Measurements from ENCODE around the gene TDRD3.
A peak's percentile ranks its signal among the peaks of the same experiment; 100 is the strongest.

TDRD3 gene

DNA sequence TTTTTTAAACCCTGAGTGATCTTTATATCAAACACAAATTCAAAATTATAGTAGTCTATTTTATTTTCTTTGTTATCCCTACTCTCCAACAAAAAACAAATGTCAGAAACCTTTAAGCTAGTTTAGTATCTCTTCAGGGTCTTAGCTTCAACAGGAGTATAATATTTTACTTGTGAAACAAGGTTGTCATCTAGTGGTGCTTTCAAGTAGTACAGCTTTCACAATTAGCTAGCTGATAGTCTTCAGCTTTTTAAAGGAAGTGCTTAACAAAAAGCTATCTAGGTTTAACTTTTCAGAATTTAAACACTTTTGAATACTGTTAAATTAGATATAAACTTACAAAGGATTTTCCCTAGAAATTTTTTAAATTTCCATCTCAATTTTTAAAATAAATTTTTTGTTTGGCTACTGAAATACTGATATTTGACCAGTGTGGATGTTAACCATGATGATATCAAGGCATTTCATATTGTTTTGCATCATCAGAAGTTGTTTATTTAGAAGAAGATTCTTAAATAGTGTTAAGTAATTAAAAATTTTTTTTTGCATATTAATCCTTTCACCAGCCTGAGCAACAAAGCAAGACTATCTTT, 34.2 kb downstream of the TDRD3 start:
- Histone ChIP-seq H2BK15ac (ENCODE audit: low read length) (no peak overlapping the region), H3K9ac (ENCODE audit: low read depth, low read length, poor library complexity) (no peak overlapping the region), H2BK120ac (ENCODE audit: low read depth, low read length) (no peak overlapping the region), H3K18ac (ENCODE audit: low read length) (no peak overlapping the region), H3K79me1 (ENCODE audit: low read depth, low read length) (no peaks in the 10 kb centered on the region), H3K36me3 (replicated peaks in 1 of 2; ENCODE audit: control insufficient read depth in 2 of 2, insufficient read depth in 2 of 2, low read length in 2 of 2) (no peaks in the 10 kb centered on the region), H3K4me1 (ENCODE audit: control insufficient read depth in 2 of 2, insufficient read depth in 1 of 2, low read depth in 1 of 2, low read length in 2 of 2) (no peaks in the 10 kb centered on the region), H2AFZ (ENCODE audit: low read length) (no peak overlapping the region), H3K27ac (replicated peaks; ENCODE audit: low read length) (no peak overlapping the region), H3K4me3 (ENCODE audit: low read length in 2 of 2) (no peak overlapping the region), H3K14ac (ENCODE audit: low read length) (no peak overlapping the region), H4K8ac (ENCODE audit: low read depth, low read length) (no peak overlapping the region), H3K27me3 (ENCODE audit: control insufficient read depth in 3 of 3, insufficient read depth in 3 of 3, low read depth in 1 of 3, low read length in 3 of 3) (no peaks in the 10 kb centered on the region), H3K23ac (ENCODE audit: low read depth, low read length, poor library complexity) (no peak overlapping the region), H2BK12ac (ENCODE audit: low read length) (no peak overlapping the region), H2BK5ac (ENCODE audit: low read length) (no peak overlapping the region), H3K9me3 (replicated peaks in 1 of 2; ENCODE audit: control insufficient read depth in 2 of 2, insufficient read depth in 1 of 2, low read depth in 1 of 2, low read length in 2 of 2) (peaks cover 0 to 4% of the 10 kb centered on the region in 2 donors), H2AK5ac (ENCODE audit: low read depth, low read length) (no peak overlapping the region), H4K91ac (ENCODE audit: low read depth, low read length, poor library complexity) (no peak overlapping the region), H3K4ac (ENCODE audit: low read length) (no peak overlapping the region), H3K4me2 (ENCODE audit: insufficient read depth, low read length, poor library complexity, severe bottlenecking) (no peak overlapping the region)
- peak; percentile 41 for DNase-seq (ENCODE audit: low spot score)

DNA sequence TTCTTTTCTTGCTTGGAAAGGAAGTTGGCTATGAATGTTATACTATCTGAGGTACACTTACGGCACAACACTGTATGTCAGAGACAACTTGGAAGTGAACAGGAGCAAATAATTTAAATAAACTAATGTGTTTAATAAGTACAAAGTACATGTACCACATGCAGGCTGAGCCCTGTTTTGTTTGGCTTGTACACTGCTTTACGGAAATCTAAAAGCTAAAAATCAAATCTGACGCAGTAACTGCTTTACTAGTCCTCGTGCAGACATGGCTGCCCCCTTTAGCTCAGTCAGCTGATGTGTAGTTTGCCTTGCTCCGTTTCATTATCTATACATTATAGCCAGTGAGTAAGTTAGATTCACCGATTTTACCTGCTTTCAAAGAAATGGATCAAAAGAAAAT, 36.5 kb downstream of the TDRD3 start:
- no peak overlapping the region for H4K8ac ChIP-seq (ENCODE audit: low read depth, low read length)
- H3K14ac ChIP-seq (ENCODE audit: low read length): no peak overlapping the region
- no CpG with 5 or more reads among the region's 6 CpGs for WGBS, 2 donors (ENCODE audit: extremely low coverage in 2 of 2, insufficient read length in 2 of 2, insufficient replicate concordance in 1 of 2)
- no peaks in the 10 kb centered on the region for H3K27me3 ChIP-seq (ENCODE audit: control insufficient read depth in 3 of 3, insufficient read depth in 3 of 3, low read depth in 1 of 3, low read length in 3 of 3)
- H3K9ac ChIP-seq (ENCODE audit: low read depth, low read length, poor library complexity): no peak overlapping the region
- no peak overlapping the region for H2BK15ac ChIP-seq (ENCODE audit: low read length)
- H3K9me3 ChIP-seq (replicated peaks in 1 of 2; ENCODE audit: control insufficient read depth in 2 of 2, insufficient read depth in 1 of 2, low read depth in 1 of 2, low read length in 2 of 2): peaks cover 0 to 4% of the 10 kb centered on the region in 2 donors
- no peak overlapping the region for H2BK12ac ChIP-seq (ENCODE audit: low read length)
- no peak overlapping the region for H2AK5ac ChIP-seq (ENCODE audit: low read depth, low read length)
- no peak overlapping the region for H3K4me2 ChIP-seq (ENCODE audit: insufficient read depth, low read length, poor library complexity, severe bottlenecking)
- H3K36me3 ChIP-seq (replicated peaks in 1 of 2; ENCODE audit: control insufficient read depth in 2 of 2, insufficient read depth in 2 of 2, low read length in 2 of 2): no peaks in the 10 kb centered on the region
- no peak overlapping the region for H3K4ac ChIP-seq (ENCODE audit: low read length)
- no peak for DNase-seq (ENCODE audit: low spot score)
- H2AFZ ChIP-seq (ENCODE audit: low read length): no peak overlapping the region
- H3K4me1 ChIP-seq (ENCODE audit: control insufficient read depth in 2 of 2, insufficient read depth in 1 of 2, low read depth in 1 of 2, low read length in 2 of 2): no peaks in the 10 kb centered on the region
- H3K27ac ChIP-seq (replicated peaks; ENCODE audit: low read length): no peak overlapping the region
- no peaks in the 10 kb centered on the region for H3K79me1 ChIP-seq (ENCODE audit: low read depth, low read length)
- H2BK5ac ChIP-seq (ENCODE audit: low read length): no peak overlapping the region
- no peak overlapping the region for H3K23ac ChIP-seq (ENCODE audit: low read depth, low read length, poor library complexity)
- no peak overlapping the region for H2BK120ac ChIP-seq (ENCODE audit: low read depth, low read length)
- no peak overlapping the region for H3K4me3 ChIP-seq (ENCODE audit: low read length in 2 of 2)
- no peak overlapping the region for H4K91ac ChIP-seq (ENCODE audit: low read depth, low read length, poor library complexity)
- no peak overlapping the region for H3K18ac ChIP-seq (ENCODE audit: low read length)

DNA sequence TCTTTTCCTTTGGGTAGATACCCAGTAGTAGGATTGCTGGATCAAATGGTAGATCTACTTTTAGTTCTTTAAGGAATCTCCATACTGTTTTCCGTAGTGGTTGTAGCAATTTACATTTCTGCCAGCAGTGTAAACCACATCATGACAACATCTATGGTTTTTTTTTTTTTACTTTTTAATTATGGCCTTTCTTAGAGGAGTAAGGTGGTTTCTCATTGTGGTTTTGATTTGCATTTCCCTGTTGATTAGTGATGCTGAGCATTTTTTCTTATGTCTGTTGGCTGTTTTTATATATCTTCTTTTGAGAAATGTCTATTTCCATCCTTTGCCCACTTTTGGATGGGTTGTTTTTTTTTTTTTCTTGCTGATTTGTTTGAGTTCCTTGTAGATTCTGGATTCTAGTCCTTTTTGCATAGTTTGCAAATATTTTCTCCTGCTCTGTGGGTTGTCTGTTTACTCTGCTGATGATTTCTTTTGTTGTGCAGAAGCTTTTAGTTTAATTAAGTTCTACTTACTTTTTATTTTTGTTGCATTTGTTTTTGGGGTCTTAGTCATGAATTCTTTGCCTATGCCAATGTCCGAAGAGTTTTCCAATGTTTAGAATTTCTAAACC, 38.8 kb downstream of the TDRD3 start:
- no peak for DNase-seq (ENCODE audit: low spot score)
- Histone ChIP-seq H3K9ac (ENCODE audit: low read depth, low read length, poor library complexity) (no peak overlapping the region), H2AK5ac (ENCODE audit: low read depth, low read length) (no peak overlapping the region), H3K23ac (ENCODE audit: low read depth, low read length, poor library complexity) (no peak overlapping the region), H3K18ac (ENCODE audit: low read length) (no peak overlapping the region), H2BK120ac (ENCODE audit: low read depth, low read length) (no peak overlapping the region), H2BK12ac (ENCODE audit: low read length) (no peak overlapping the region), H4K91ac (ENCODE audit: low read depth, low read length, poor library complexity) (no peak overlapping the region), H3K4ac (ENCODE audit: low read length) (no peak overlapping the region), H3K4me2 (ENCODE audit: insufficient read depth, low read length, poor library complexity, severe bottlenecking) (no peak overlapping the region), H3K36me3 (replicated peaks in 1 of 2; ENCODE audit: control insufficient read depth in 2 of 2, insufficient read depth in 2 of 2, low read length in 2 of 2) (no peaks in the 10 kb centered on the region), H2AFZ (ENCODE audit: low read length) (no peak overlapping the region), H3K27ac (replicated peaks; ENCODE audit: low read length) (no peak overlapping the region), H3K9me3 (replicated peaks in 1 of 2; ENCODE audit: control insufficient read depth in 2 of 2, insufficient read depth in 1 of 2, low read depth in 1 of 2, low read length in 2 of 2) (peaks cover 0 to 4% of the 10 kb centered on the region in 2 donors), H4K8ac (ENCODE audit: low read depth, low read length) (no peak overlapping the region), H3K79me1 (ENCODE audit: low read depth, low read length) (no peaks in the 10 kb centered on the region), H3K14ac (ENCODE audit: low read length) (no peak overlapping the region), H3K4me3 (ENCODE audit: low read length in 2 of 2) (no peak overlapping the region), H3K4me1 (ENCODE audit: control insufficient read depth in 2 of 2, insufficient read depth in 1 of 2, low read depth in 1 of 2, low read length in 2 of 2) (no peaks in the 10 kb centered on the region), H2BK5ac (ENCODE audit: low read length) (no peak overlapping the region), H3K27me3 (ENCODE audit: control insufficient read depth in 3 of 3, insufficient read depth in 3 of 3, low read depth in 1 of 3, low read length in 3 of 3) (no peaks in the 10 kb centered on the region), H2BK15ac (ENCODE audit: low read length) (no peak overlapping the region)
- WGBS, 2 donors (ENCODE audit: extremely low coverage in 2 of 2, insufficient read length in 2 of 2, insufficient replicate concordance in 1 of 2): no CpG with 5 or more reads among the region's 2 CpGs

DNA sequence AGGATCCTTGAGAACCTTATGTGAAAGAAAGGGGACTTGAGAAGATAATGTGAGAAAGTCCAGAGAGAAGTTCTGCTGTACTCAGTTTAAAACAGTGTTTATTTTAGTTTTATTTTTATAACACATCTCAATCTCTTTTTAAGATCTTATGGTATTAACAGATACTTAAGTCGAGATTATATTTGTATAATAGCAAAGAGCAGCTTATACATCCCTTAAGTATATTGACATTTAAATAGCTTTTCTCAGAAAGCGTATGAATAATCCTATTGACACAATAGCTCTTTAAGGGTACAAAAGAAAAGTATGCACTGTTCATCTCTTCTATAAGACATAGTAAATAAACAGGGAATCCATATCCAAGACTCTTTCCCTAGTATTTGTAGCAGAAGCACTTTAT, 42.2 kb downstream of the TDRD3 start:
- no peak overlapping the region for H3K4ac ChIP-seq (ENCODE audit: low read length)
- no peak overlapping the region for H3K27ac ChIP-seq (replicated peaks; ENCODE audit: low read length)
- no peak overlapping the region for H2AK5ac ChIP-seq (ENCODE audit: low read depth, low read length)
- H3K9me3 ChIP-seq (replicated peaks in 1 of 2; ENCODE audit: control insufficient read depth in 2 of 2, insufficient read depth in 1 of 2, low read depth in 1 of 2, low read length in 2 of 2): peaks cover 0 to 4% of the 10 kb centered on the region in 2 donors
- H3K79me1 ChIP-seq (ENCODE audit: low read depth, low read length): no peaks in the 10 kb centered on the region
- H3K9ac ChIP-seq (ENCODE audit: low read depth, low read length, poor library complexity): no peak overlapping the region
- H2BK15ac ChIP-seq (ENCODE audit: low read length): no peak overlapping the region
- peaks cover 0 to 5% of the 10 kb centered on the region in 2 donors for H3K36me3 ChIP-seq (replicated peaks in 1 of 2; ENCODE audit: control insufficient read depth in 2 of 2, insufficient read depth in 2 of 2, low read length in 2 of 2)
- no peak overlapping the region for H3K14ac ChIP-seq (ENCODE audit: low read length)
- WGBS, 2 donors (ENCODE audit: extremely low coverage in 2 of 2, insufficient read length in 2 of 2, insufficient replicate concordance in 1 of 2): no CpG with 5 or more reads among the region's 2 CpGs
- no peaks in the 10 kb centered on the region for H3K4me1 ChIP-seq (ENCODE audit: control insufficient read depth in 2 of 2, insufficient read depth in 1 of 2, low read depth in 1 of 2, low read length in 2 of 2)
- H2BK12ac ChIP-seq (ENCODE audit: low read length): no peak overlapping the region
- no peak overlapping the region for H3K4me2 ChIP-seq (ENCODE audit: insufficient read depth, low read length, poor library complexity, severe bottlenecking)
- H3K27me3 ChIP-seq (ENCODE audit: control insufficient read depth in 3 of 3, insufficient read depth in 3 of 3, low read depth in 1 of 3, low read length in 3 of 3): no peaks in the 10 kb centered on the region
- H4K91ac ChIP-seq (ENCODE audit: low read depth, low read length, poor library complexity): no peak overlapping the region
- DNase-seq (ENCODE audit: low spot score): no peak
- H3K18ac ChIP-seq (ENCODE audit: low read length): no peak overlapping the region
- H2BK5ac ChIP-seq (ENCODE audit: low read length): no peak overlapping the region
- no peak overlapping the region for H3K23ac ChIP-seq (ENCODE audit: low read depth, low read length, poor library complexity)
- H4K8ac ChIP-seq (ENCODE audit: low read depth, low read length): no peak overlapping the region
- H2AFZ ChIP-seq (ENCODE audit: low read length): no peak overlapping the region
- H2BK120ac ChIP-seq (ENCODE audit: low read depth, low read length): no peak overlapping the region
- no peak overlapping the region for H3K4me3 ChIP-seq (ENCODE audit: low read length in 2 of 2)
